ENCODE data around the gene ZNF536. TPM values are rescaled to one million over a fixed set of nuclear protein-coding genes. Genes with fewer than 3 reads are reported as not detected.

ZNF536 gene
- total RNA-seq, 1 experiment from 2014 or later, result not detected

DNA sequence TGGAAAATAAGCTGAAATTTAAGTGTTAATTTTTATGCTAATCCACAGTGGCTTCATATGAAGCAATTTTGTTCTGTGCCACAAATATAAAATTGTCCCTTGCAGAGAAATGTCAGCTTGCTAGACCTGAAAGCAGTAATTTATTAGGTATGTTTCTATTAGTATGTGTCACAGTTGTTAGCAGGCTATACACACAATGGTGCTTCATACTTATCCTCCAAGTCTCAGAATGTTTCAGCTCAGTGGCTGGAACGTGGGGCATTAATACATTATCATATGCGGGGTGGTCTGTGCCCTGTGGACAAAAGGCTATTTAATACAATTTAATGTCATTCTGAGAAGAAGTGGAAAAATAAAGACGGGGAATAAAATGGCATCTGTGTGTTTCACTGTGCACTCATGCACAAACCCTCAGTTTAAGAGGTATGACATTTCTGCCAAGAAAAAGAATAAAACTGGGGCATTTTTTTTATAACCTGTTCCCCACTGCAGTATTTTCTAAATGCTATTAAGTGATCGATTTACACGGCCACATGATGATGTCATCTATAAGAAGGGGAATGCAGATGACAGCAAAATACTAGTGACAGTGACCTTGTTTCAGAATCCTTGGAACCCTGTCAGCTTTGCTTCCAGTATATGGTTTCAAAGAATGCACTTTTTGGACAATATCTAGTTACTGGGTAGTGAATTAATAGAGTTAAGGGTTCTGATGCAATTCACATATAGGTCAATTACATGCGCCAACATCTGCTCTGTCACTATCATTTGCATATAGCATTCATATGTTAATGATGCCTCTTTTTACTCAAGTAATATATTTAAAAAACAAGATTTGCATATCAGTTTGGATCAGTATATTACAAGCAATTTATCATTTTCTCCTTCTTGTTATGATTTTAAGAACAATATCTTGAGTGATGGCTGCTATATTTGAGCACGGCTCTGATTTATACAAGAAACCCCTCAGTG lies 21.2 kb upstream of the ZNF536 start:
- POLR2A ChIA-PET (ENCODE audit: unreplicated experiment), result no interaction called here
- no peak for DNase-seq
- intact Hi-C loops (cut with micrococcal nuclease), result no loop called here
- Histone ChIP-seq H3K4me2 (ENCODE audit: low read length) (no peak overlapping the region), H3K79me2 (ENCODE audit: low read length) (no peaks in the 10 kb centered on the region), H3K36me3 (ENCODE audit: low read depth, low read length) (no peaks in the 10 kb centered on the region), H3K9ac (ENCODE audit: low read length) (no peak overlapping the region), H3K9me2 (replicated peaks; ENCODE audit: low read length) (no peaks in the 10 kb centered on the region), H3K27me3 (ENCODE audit: low read length) (no peaks in the 10 kb centered on the region), H3K4me3 (ENCODE audit: low read length) (no peak overlapping the region), H4K20me1 (ENCODE audit: low read length) (no peaks in the 10 kb centered on the region), H3F3A (ENCODE audit: low read length, unreplicated experiment) (no peaks in the 10 kb centered on the region), H3K4me1 (ENCODE audit: insufficient read depth, low read length) (no peaks in the 10 kb centered on the region), H3K27ac (ENCODE audit: low read length) (no peak overlapping the region), H3K9me3 (ENCODE audit: low read length) (no peaks in the 10 kb centered on the region), H2AFZ (ENCODE audit: low read length) (no peak overlapping the region)
- BruUV-seq (replicated peaks), result no TSS peak
- CTCF ChIA-PET, result no interaction called here
- ATAC-seq, result no peak
- TF ChIP-seq EZH2 (IDR thresholded peaks at IDR 0.05; ENCODE audit: low read length, unreplicated experiment) (no peak), EZH2phosphoT487 (IDR thresholded peaks at IDR 0.05; ENCODE audit: borderline replicate concordance, low read length) (no peak)
- TF ChIP-seq, protein P1, sequence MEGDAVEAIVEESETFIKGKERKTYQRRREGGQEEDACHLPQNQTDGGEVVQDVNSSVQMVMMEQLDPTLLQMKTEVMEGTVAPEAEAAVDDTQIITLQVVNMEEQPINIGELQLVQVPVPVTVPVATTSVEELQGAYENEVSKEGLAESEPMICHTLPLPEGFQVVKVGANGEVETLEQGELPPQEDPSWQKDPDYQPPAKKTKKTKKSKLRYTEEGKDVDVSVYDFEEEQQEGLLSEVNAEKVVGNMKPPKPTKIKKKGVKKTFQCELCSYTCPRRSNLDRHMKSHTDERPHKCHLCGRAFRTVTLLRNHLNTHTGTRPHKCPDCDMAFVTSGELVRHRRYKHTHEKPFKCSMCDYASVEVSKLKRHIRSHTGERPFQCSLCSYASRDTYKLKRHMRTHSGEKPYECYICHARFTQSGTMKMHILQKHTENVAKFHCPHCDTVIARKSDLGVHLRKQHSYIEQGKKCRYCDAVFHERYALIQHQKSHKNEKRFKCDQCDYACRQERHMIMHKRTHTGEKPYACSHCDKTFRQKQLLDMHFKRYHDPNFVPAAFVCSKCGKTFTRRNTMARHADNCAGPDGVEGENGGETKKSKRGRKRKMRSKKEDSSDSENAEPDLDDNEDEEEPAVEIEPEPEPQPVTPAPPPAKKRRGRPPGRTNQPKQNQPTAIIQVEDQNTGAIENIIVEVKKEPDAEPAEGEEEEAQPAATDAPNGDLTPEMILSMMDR (conservative IDR thresholded peaks at IDR 0.05; ENCODE audit: low read depth, low read length), result no peak

DNA sequence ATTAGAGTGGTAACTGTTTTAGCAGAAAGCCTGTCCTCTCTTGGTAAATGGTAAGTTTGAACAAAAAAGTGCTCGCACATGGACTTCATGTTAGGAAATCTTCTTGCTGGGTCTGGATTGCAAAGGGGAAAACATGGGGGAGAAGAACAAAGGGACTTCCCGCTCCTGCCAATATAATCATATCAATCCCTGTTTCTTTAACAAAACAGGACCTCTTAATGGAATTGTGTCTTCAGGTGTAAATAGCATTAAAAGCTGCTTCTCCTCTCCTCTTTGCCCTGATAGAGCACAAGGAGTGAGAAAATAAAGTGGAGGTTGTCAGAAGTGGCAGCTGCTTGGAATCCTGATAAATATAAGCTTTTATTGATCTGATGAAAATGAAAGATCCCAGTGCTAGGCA lies 20.4 kb upstream of the ZNF536 start:
- intact Hi-C loops (cut with micrococcal nuclease), result no loop called here
- ChIA-PET CTCF (no interaction called here), POLR2A (ENCODE audit: unreplicated experiment) (no interaction called here)
- DNase-seq (no peak), ATAC-seq (no peak)
- no peaks in the 10 kb centered on the region for H3K79me2 ChIP-seq (ENCODE audit: low read length)
- no peak overlapping the region for H3K27ac ChIP-seq (ENCODE audit: low read length)
- H3K27me3 ChIP-seq (ENCODE audit: low read length), result no peaks in the 10 kb centered on the region
- no peak overlapping the region for H3K4me3 ChIP-seq (ENCODE audit: low read length)
- H3K9me2 ChIP-seq (replicated peaks; ENCODE audit: low read length), result no peaks in the 10 kb centered on the region
- no peak for TF ChIP-seq EZH2phosphoT487 (IDR thresholded peaks at IDR 0.05; ENCODE audit: borderline replicate concordance, low read length)
- TF ChIP-seq, protein P1 (conservative IDR thresholded peaks at IDR 0.05; ENCODE audit: low read depth, low read length), result no peak
- TF ChIP-seq EZH2 (IDR thresholded peaks at IDR 0.05; ENCODE audit: low read length, unreplicated experiment), result no peak
- H3K4me1 ChIP-seq (ENCODE audit: insufficient read depth, low read length), result no peaks in the 10 kb centered on the region
- no peaks in the 10 kb centered on the region for H3K36me3 ChIP-seq (ENCODE audit: low read depth, low read length)
- no TSS peak for BruUV-seq (replicated peaks)
- H4K20me1 ChIP-seq (ENCODE audit: low read length), result no peaks in the 10 kb centered on the region
- no peak overlapping the region for H3K4me2 ChIP-seq (ENCODE audit: low read length)
- no peak overlapping the region for H3K9ac ChIP-seq (ENCODE audit: low read length)
- H2AFZ ChIP-seq (ENCODE audit: low read length), result no peak overlapping the region
- no peaks in the 10 kb centered on the region for H3K9me3 ChIP-seq (ENCODE audit: low read length)
- no peaks in the 10 kb centered on the region for H3F3A ChIP-seq (ENCODE audit: low read length, unreplicated experiment)

DNA sequence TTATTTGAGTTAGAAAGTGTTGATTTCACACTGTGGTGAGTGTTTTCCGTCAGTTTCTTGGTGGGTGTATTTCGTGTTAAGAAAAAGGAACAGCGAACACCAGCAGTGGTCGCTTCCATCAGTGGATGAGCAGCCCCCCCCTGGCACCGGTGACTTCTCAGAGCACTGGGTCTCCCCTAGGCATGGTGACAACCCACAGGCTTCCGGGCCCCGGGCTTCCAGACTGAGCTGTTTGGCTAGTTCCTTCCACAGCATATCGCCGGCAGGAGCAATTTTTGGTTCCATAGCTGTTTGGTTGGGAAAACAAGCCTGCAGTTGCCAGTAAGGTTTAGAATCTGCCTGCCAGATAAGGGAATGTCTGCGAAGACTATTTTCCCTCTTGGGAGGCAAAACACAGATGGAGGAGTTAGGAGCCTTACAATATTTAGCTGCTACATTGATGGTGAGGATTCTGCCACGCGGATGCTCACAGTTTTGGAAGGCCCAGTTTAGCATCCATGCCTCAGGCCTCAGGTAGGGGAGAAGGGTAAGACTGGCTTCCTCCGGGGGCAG lies 18.7 kb upstream of the ZNF536 start:
- CTCF ChIA-PET, result no interaction called here

More for the DNA sequence above, 18.7 kb upstream of the ZNF536 start:
- Histone ChIP-seq H3K36me3 (ENCODE audit: low read depth, low read length) (no peaks in the 10 kb centered on the region), H3K4me3 (ENCODE audit: low read length) (no peak overlapping the region), H3K27me3 (ENCODE audit: low read length) (no peaks in the 10 kb centered on the region), H3K79me2 (ENCODE audit: low read length) (no peaks in the 10 kb centered on the region), H4K20me1 (ENCODE audit: low read length) (no peaks in the 10 kb centered on the region), H3K9me3 (ENCODE audit: low read length) (no peaks in the 10 kb centered on the region), H3K4me2 (ENCODE audit: low read length) (no peak overlapping the region), H2AFZ (ENCODE audit: low read length) (no peak overlapping the region), H3K4me1 (ENCODE audit: insufficient read depth, low read length) (no peaks in the 10 kb centered on the region), H3K9me2 (replicated peaks; ENCODE audit: low read length) (no peaks in the 10 kb centered on the region), H3K9ac (ENCODE audit: low read length) (no peak overlapping the region), H3K27ac (ENCODE audit: low read length) (no peak overlapping the region), H3F3A (ENCODE audit: low read length, unreplicated experiment) (no peaks in the 10 kb centered on the region)
- intact Hi-C loops (cut with micrococcal nuclease), result no loop called here
- ATAC-seq, result no peak
- POLR2A ChIA-PET (ENCODE audit: unreplicated experiment), result no interaction called here
- no TSS peak for BruUV-seq (replicated peaks)
- no peak for DNase-seq
- TF ChIP-seq EZH2phosphoT487 (IDR thresholded peaks at IDR 0.05; ENCODE audit: borderline replicate concordance, low read length), result no peak
- TF ChIP-seq, protein P1 (conservative IDR thresholded peaks at IDR 0.05; ENCODE audit: low read depth, low read length), result no peak
- no peak for TF ChIP-seq EZH2 (IDR thresholded peaks at IDR 0.05; ENCODE audit: low read length, unreplicated experiment)
